Measurements from ENCODE around the gene TCHHL1.

- TF ChIP-seq CTCF (IDR thresholded peaks at IDR 0.05 in 2 of 3, conservative IDR thresholded peaks at IDR 0.05 in 1 of 3; ENCODE audit: borderline replicate concordance in 1 of 3, insufficient read depth in 1 of 3, low read depth in 2 of 3, low read length in 2 of 3) (no peak), ZFX (IDR thresholded peaks at IDR 0.05) (no peak), FOSL1 (IDR thresholded peaks at IDR 0.05; ENCODE audit: low read depth) (no peak), EZH2 (IDR thresholded peaks at IDR 0.05) (no peak)
Measured at GRCh38 chr1:152096931-152097330, 8.1 kb upstream of the TCHHL1 start.

All from HCT116 (cell line).